ENCODE measurements around the gene NOP16. TPM values are rescaled to one million over a fixed set of nuclear protein-coding genes. Genes with fewer than 3 reads are reported as not detected.

NOP16 gene
- total RNA-seq, 1 experiment from 2014 or later = 103 TPM

DNA sequence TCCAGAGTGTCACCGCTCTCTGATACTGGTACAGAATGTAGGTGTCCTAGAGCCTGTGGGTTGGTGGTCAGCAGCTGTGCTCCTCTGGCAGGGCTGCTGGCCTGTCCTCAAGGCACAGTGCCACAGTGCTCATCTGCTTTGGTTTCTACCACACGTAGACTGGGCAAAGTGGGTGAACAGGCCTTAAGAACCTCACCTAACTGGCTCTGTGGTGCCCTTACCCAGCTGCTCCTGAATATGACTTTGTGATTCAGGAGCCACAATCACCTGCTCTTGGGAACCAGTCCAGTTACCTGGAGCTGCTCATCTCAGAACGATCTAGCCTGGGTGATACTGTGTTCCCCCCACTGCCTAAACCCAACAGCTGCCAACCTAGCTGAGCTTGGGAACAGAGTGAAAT lies 6.4 kb downstream of the NOP16 start:
- Histone ChIP-seq H3K4me1 (ENCODE audit: insufficient read depth, low read length) (peaks cover 9% of the 10 kb centered on the region), H3K27ac (ENCODE audit: low read length) (no peak overlapping the region), H2AFZ (ENCODE audit: low read length) (no peak overlapping the region), H3K9me3 (ENCODE audit: low read length) (no peaks in the 10 kb centered on the region), H3K79me2 (ENCODE audit: low read length) (peaks cover 31% of the 10 kb centered on the region), H3K36me3 (ENCODE audit: low read depth, low read length) (peaks cover 54% of the 10 kb centered on the region), H3K4me3 (ENCODE audit: low read length) (no peak overlapping the region), H3K9me2 (replicated peaks; ENCODE audit: low read length) (no peaks in the 10 kb centered on the region), H3K4me2 (ENCODE audit: low read length) (no peak overlapping the region), H4K20me1 (ENCODE audit: low read length) (peaks cover 23% of the 10 kb centered on the region), H3F3A (ENCODE audit: low read length, unreplicated experiment) (no peaks in the 10 kb centered on the region), H3K27me3 (ENCODE audit: low read length) (no peaks in the 10 kb centered on the region), H3K9ac (ENCODE audit: low read length) (no peak overlapping the region)
- TF ChIP-seq EZH2 (IDR thresholded peaks at IDR 0.05; ENCODE audit: low read length, unreplicated experiment) (no peak), EZH2phosphoT487 (IDR thresholded peaks at IDR 0.05; ENCODE audit: borderline replicate concordance, low read length) (no peak)
- TF ChIP-seq, protein P1, sequence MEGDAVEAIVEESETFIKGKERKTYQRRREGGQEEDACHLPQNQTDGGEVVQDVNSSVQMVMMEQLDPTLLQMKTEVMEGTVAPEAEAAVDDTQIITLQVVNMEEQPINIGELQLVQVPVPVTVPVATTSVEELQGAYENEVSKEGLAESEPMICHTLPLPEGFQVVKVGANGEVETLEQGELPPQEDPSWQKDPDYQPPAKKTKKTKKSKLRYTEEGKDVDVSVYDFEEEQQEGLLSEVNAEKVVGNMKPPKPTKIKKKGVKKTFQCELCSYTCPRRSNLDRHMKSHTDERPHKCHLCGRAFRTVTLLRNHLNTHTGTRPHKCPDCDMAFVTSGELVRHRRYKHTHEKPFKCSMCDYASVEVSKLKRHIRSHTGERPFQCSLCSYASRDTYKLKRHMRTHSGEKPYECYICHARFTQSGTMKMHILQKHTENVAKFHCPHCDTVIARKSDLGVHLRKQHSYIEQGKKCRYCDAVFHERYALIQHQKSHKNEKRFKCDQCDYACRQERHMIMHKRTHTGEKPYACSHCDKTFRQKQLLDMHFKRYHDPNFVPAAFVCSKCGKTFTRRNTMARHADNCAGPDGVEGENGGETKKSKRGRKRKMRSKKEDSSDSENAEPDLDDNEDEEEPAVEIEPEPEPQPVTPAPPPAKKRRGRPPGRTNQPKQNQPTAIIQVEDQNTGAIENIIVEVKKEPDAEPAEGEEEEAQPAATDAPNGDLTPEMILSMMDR (conservative IDR thresholded peaks at IDR 0.05; ENCODE audit: low read depth, low read length) = no peak
- ATAC-seq (0 out of 2 replicates have a peak, but pooled peaks have one; percentile 18), DNase-seq (no peak)
- no TSS peak for BruUV-seq (replicated peaks)
- ChIA-PET CTCF (no interaction called here), POLR2A (ENCODE audit: unreplicated experiment) (no interaction called here)
- intact Hi-C loops (cut with micrococcal nuclease) = no loop called here

DNA sequence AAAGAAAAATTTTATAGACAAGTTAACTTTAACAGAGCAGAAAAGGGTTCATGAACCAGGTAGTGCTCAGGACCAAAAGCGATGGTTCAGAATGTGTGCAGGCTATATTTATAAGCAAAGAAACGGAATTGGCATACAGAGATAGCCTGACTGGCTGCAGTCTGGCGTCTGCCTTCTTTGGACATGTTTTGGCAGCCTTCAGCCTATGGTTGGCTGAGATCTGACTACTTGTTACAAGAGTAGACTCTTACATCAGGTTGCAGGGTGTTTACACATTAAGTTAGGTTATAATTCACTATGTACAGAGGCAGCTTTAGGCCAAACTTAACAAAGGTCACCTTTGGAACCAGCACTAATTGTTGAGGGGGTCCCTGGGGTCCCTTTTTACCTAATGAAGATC lies 7.0 kb downstream of the NOP16 start:
- H3K9me3 ChIP-seq (ENCODE audit: low read length) = no peaks in the 10 kb centered on the region
- no peaks in the 10 kb centered on the region for H3F3A ChIP-seq (ENCODE audit: low read length, unreplicated experiment)
- DNase-seq (no peak), ATAC-seq (no peak)
- peaks cover 25% of the 10 kb centered on the region for H3K79me2 ChIP-seq (ENCODE audit: low read length)
- no peak overlapping the region for H3K9ac ChIP-seq (ENCODE audit: low read length)
- no peaks in the 10 kb centered on the region for H3K9me2 ChIP-seq (replicated peaks; ENCODE audit: low read length)
- H3K27ac ChIP-seq (ENCODE audit: low read length) = no peak overlapping the region
- peaks cover 4% of the 10 kb centered on the region; the same call in 1 of the 2 replicates for H3K4me1 ChIP-seq (ENCODE audit: insufficient read depth, low read length)
- no peaks in the 10 kb centered on the region for H3K27me3 ChIP-seq (ENCODE audit: low read length)
- H2AFZ ChIP-seq (ENCODE audit: low read length) = no peak overlapping the region
- H3K4me2 ChIP-seq (ENCODE audit: low read length) = no peak overlapping the region
- ChIA-PET POLR2A (ENCODE audit: unreplicated experiment) (no interaction called here), CTCF (no interaction called here)
- peaks cover 19% of the 10 kb centered on the region for H4K20me1 ChIP-seq (ENCODE audit: low read length)
- intact Hi-C loops (cut with micrococcal nuclease) = no loop called here
- H3K36me3 ChIP-seq (ENCODE audit: low read depth, low read length) = peaks cover 50% of the 10 kb centered on the region
- H3K4me3 ChIP-seq (ENCODE audit: low read length) = no peak overlapping the region
- no TSS peak for BruUV-seq (replicated peaks)
- TF ChIP-seq, protein P1 (conservative IDR thresholded peaks at IDR 0.05; ENCODE audit: low read depth, low read length) = no peak
- TF ChIP-seq EZH2 (IDR thresholded peaks at IDR 0.05; ENCODE audit: low read length, unreplicated experiment) = no peak
- TF ChIP-seq EZH2phosphoT487 (IDR thresholded peaks at IDR 0.05; ENCODE audit: borderline replicate concordance, low read length) = no peak

DNA sequence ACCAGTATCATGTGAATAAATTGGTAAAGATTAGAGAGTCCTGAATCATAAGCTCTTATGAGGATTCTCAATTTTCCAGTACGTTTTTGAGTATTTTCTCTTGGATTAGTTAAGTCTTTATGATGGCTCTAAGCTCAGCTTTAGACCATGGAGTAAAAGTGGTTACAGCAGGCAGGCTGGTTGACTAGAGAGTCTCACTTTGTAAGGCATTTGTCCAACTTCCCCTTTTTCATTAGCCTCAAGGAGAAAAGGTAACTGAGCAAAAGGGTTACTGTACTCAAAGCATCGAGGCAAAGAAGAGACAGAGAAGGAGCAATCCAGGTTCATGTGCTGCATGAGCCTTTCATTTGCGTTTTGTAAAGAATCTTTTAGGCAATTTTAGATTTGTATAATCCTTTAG lies 8.5 kb downstream of the NOP16 start:
- Histone ChIP-seq H3K9ac (ENCODE audit: low read length) (no peak overlapping the region), H4K20me1 (ENCODE audit: low read length) (peaks cover 5% of the 10 kb centered on the region; the same call in 1 of the 2 replicates), H3K27me3 (ENCODE audit: low read length) (no peaks in the 10 kb centered on the region), H3K27ac (ENCODE audit: low read length) (no peak overlapping the region), H3K9me2 (replicated peaks; ENCODE audit: low read length) (no peaks in the 10 kb centered on the region), H3K79me2 (ENCODE audit: low read length) (peaks cover 10% of the 10 kb centered on the region), H3K9me3 (ENCODE audit: low read length) (no peaks in the 10 kb centered on the region), H2AFZ (ENCODE audit: low read length) (no peak overlapping the region), H3K4me1 (ENCODE audit: insufficient read depth, low read length) (no peaks in the 10 kb centered on the region), H3K4me3 (ENCODE audit: low read length) (no peak overlapping the region), H3F3A (ENCODE audit: low read length, unreplicated experiment) (no peaks in the 10 kb centered on the region), H3K4me2 (ENCODE audit: low read length) (no peak overlapping the region), H3K36me3 (ENCODE audit: low read depth, low read length) (peaks cover 35% of the 10 kb centered on the region)
- no peak for DNase-seq
- TF ChIP-seq, protein P1 (conservative IDR thresholded peaks at IDR 0.05; ENCODE audit: low read depth, low read length) = no peak
- TF ChIP-seq EZH2phosphoT487 (IDR thresholded peaks at IDR 0.05; ENCODE audit: borderline replicate concordance, low read length) (no peak), EZH2 (IDR thresholded peaks at IDR 0.05; ENCODE audit: low read length, unreplicated experiment) (no peak)
- ATAC-seq = no peak
- BruUV-seq (replicated peaks) = no TSS peak
- ChIA-PET CTCF (no interaction called here), POLR2A (ENCODE audit: unreplicated experiment) (interaction anchor here (0.7 kb wide), 1 partner anchor 9 kb away, joined by 4 read pairs; no protein-coding TSS in a partner anchor)
- intact Hi-C loops (cut with micrococcal nuclease) = no loop called here

Data from PC-3 (cell line).